Activated T-cell treated with anti-CD3 and anti-CD28 coated beads, Interleukin-2, amount 50 U/mL, for 24 hours (primary cell): ENCODE measurements around the gene SLC25A42.

Experiments used
- DNase-seq: peaks from one replicate; pipeline ENCODE4 v3.0.0-alpha.2; 2020
- H3K27ac Mint-ChIP-seq: 2 replicates; pipeline ENCODE4 v1.8.0; 2020; ENCODE audit warnings: mild to moderate bottlenecking, mixed read lengths
- H3K27me3 Mint-ChIP-seq: 2 replicates; pipeline ENCODE4 v1.8.0; 2020; ENCODE audit warnings: mixed read lengths
- H3K36me3 Mint-ChIP-seq: 2 replicates; pipeline ENCODE4 v1.8.0; 2020; ENCODE audit warnings: low read depth, mixed read lengths
- H3K4me1 Mint-ChIP-seq: 2 replicates; pipeline ENCODE4 v1.8.0; 2020; ENCODE audit warnings: low read depth, mixed read lengths
- H3K4me3 Mint-ChIP-seq: 2 replicates; pipeline ENCODE4 v1.8.0; 2020; ENCODE audit warnings: mild to moderate bottlenecking, moderate library complexity, mixed read lengths
- H3K9me3 Mint-ChIP-seq: 2 replicates; pipeline ENCODE4 v1.8.0; 2020; ENCODE audit warnings: mixed read lengths

Gene SLC25A42

DNA sequence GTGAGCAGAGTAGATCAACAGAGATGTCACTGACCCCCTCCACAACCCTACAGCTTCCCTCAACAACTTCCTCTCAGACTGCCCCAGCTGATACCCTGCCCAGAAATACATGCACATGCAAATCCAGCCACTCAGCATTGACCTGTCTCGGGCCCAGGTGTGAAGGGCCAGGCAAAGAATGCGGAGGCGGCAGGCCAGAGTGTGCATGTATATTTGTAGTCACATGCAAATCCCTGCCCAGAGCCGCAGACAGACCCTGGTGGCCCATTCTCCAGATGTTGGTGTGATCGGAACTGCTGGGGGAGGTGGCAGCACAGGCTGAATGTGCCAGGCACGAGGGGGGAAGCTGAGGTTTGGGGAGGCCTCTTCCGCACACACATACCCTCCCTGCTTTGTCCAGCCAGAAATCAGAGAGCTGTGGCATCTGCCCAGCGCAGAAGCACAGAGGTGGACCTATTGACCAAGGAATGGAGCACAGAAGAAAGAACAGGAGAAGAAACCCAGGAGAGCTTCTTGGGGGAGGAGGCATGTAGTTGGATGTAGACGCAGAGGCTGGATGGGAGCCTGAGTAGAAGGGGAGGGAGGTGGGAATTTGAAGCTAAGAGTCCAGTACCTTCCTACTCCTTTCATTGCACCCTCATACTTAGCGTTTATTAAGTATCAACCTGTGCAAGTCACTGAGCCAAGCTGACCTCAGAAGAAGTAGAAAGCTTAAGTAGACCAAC, 91.9 kb downstream of the SLC25A42 start:
- no peak overlapping the region for H3K27ac Mint-ChIP-seq
- no peak for DNase-seq
- H3K4me1 Mint-ChIP-seq: no peaks in the 10 kb centered on the region
- no peaks in the 10 kb centered on the region for H3K27me3 Mint-ChIP-seq
- peaks cover 15% of the 10 kb centered on the region for H3K36me3 Mint-ChIP-seq
- no peak overlapping the region for H3K4me3 Mint-ChIP-seq
- H3K9me3 Mint-ChIP-seq: no peaks in the 10 kb centered on the region

DNA sequence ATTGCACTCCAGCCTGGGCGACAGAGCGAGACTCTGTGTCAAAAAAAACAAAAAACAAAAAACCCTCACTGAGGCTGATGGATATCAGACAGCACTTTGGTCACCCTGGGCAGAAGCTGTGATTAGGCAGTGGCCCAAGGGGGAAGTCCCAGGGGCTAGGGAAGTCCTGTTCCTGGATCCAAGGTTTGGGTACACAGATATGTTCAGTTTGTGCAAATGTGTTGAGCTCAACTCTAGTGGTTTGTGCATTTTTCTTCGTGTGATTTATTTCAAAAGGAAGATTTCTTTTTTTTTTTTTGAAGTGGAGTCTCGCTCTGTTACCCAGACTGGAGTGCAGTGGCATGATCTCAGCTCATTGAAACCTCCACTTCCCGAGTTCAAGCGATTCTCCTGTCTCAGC, 94.0 kb downstream of the SLC25A42 start:
- no peaks in the 10 kb centered on the region for H3K27me3 Mint-ChIP-seq
- no peaks in the 10 kb centered on the region for H3K9me3 Mint-ChIP-seq
- H3K4me1 Mint-ChIP-seq: peaks cover 1% of the 10 kb centered on the region
- no peak for DNase-seq
- H3K27ac Mint-ChIP-seq: no peak overlapping the region
- H3K36me3 Mint-ChIP-seq: peaks cover 15% of the 10 kb centered on the region
- H3K4me3 Mint-ChIP-seq: no peak overlapping the region

GRCh38 chr19:19159534-19159933, 95.7 kb downstream of the SLC25A42 start:
- Mint-ChIP-seq H3K36me3 (peaks cover 15% of the 10 kb centered on the region), H3K9me3 (no peaks in the 10 kb centered on the region), H3K27ac (no peak overlapping the region), H3K27me3 (no peaks in the 10 kb centered on the region), H3K4me3 (no peak overlapping the region), H3K4me1 (peaks cover 1% of the 10 kb centered on the region)
- DNase-seq: no peak

GRCh38 chr19:19160461-19161035, 96.8 kb downstream of the SLC25A42 start:
- no peak overlapping the region for H3K27ac Mint-ChIP-seq
- no peak overlapping the region for H3K4me3 Mint-ChIP-seq
- no peaks in the 10 kb centered on the region for H3K27me3 Mint-ChIP-seq
- H3K9me3 Mint-ChIP-seq: no peaks in the 10 kb centered on the region
- H3K4me1 Mint-ChIP-seq: peaks cover 1% of the 10 kb centered on the region
- H3K36me3 Mint-ChIP-seq: peaks cover 14% of the 10 kb centered on the region
- DNase-seq: no peak

GRCh38 chr19:19162495-19162894, 98.7 kb downstream of the SLC25A42 start:
- Mint-ChIP-seq H3K4me3 (no peak overlapping the region), H3K4me1 (peaks cover 1% of the 10 kb centered on the region), H3K27ac (no peak overlapping the region), H3K27me3 (no peaks in the 10 kb centered on the region), H3K9me3 (no peaks in the 10 kb centered on the region), H3K36me3 (peaks cover under 1% of the 10 kb centered on the region)
- DNase-seq: no peak
